Central memory CD8-positive, alpha-beta T cell (primary cell): ENCODE data around the gene MGST1.

Source experiments
- ATAC-seq: fragments of 150-1000 bp; cut with Tn5 transposase; replicated peaks from 2 replicates; pipeline ENCODE4 v1.10.0; 2022; ENCODE audit warnings: mild to moderate bottlenecking, moderate FRiP score, moderate number of reproducible peaks; ENCODE audit not compliant: poor library complexity, severe bottlenecking; ENCODE audit errors: extremely low read depth
- DNase-seq, 2 donors: peaks; one replicate each; pipeline ENCODE4 v3.0.0; 2021; ENCODE audit warnings: low spot score in 2 of 2
- H3K27ac Mint-ChIP-seq: one replicate; pipeline ENCODE4 v1.8.0; 2022; ENCODE audit warnings: low read depth, mild to moderate bottlenecking, moderate library complexity, mixed read lengths
- H3K27me3 Mint-ChIP-seq: one replicate; pipeline ENCODE4 v1.8.0; 2022; ENCODE audit warnings: mixed read lengths
- H3K36me3 Mint-ChIP-seq: one replicate; pipeline ENCODE4 v1.8.0; 2022; ENCODE audit warnings: mild to moderate bottlenecking, moderate library complexity, mixed read lengths; ENCODE audit not compliant: insufficient read depth
- H3K4me1 Mint-ChIP-seq: one replicate; pipeline ENCODE4 v1.8.0; 2022; ENCODE audit warnings: mixed read lengths
- H3K4me3 Mint-ChIP-seq: one replicate; pipeline ENCODE4 v1.8.0; 2022; ENCODE audit warnings: mild to moderate bottlenecking, moderate library complexity, mixed read lengths
- H3K9me3 Mint-ChIP-seq: one replicate; pipeline ENCODE4 v1.8.0; 2022; ENCODE audit warnings: mixed read lengths

The MGST1 gene

GRCh38 chr12:16329594-16329993, 17.9 kb upstream of the MGST1 start:
- Mint-ChIP-seq H3K4me3 (no peak overlapping the region), H3K9me3 (no peaks in the 10 kb centered on the region), H3K27me3 (no peaks in the 10 kb centered on the region), H3K36me3 (no peaks in the 10 kb centered on the region), H3K4me1 (no peaks in the 10 kb centered on the region), H3K27ac (no peak overlapping the region)
- DNase-seq (no peak), ATAC-seq (no peak)

GRCh38 chr12:16330560-16330959, 16.9 kb upstream of the MGST1 start:
- no peaks in the 10 kb centered on the region for H3K9me3 Mint-ChIP-seq
- H3K36me3 Mint-ChIP-seq = no peaks in the 10 kb centered on the region
- no peaks in the 10 kb centered on the region for H3K27me3 Mint-ChIP-seq
- DNase-seq (no peak), ATAC-seq (no peak)
- H3K27ac Mint-ChIP-seq = no peak overlapping the region
- no peaks in the 10 kb centered on the region for H3K4me1 Mint-ChIP-seq
- no peak overlapping the region for H3K4me3 Mint-ChIP-seq

GRCh38 chr12:16331998-16332397, 15.4 kb upstream of the MGST1 start:
- H3K4me1 Mint-ChIP-seq = no peaks in the 10 kb centered on the region
- ATAC-seq = no peak
- H3K27ac Mint-ChIP-seq = no peak overlapping the region
- H3K36me3 Mint-ChIP-seq = no peaks in the 10 kb centered on the region
- no peak overlapping the region for H3K4me3 Mint-ChIP-seq
- no peak for DNase-seq
- H3K27me3 Mint-ChIP-seq = no peaks in the 10 kb centered on the region
- H3K9me3 Mint-ChIP-seq = no peaks in the 10 kb centered on the region

- ATAC-seq (no peak), DNase-seq (no peak)
- Mint-ChIP-seq H3K27ac (no peak overlapping the region), H3K27me3 (no peaks in the 10 kb centered on the region), H3K4me3 (no peak overlapping the region), H3K9me3 (no peaks in the 10 kb centered on the region), H3K36me3 (no peaks in the 10 kb centered on the region), H3K4me1 (no peaks in the 10 kb centered on the region)
Measured at GRCh38 chr12:16335838-16336237, 11.6 kb upstream of the MGST1 start.

GRCh38 chr12:16344269-16344668, 3.2 kb upstream of the MGST1 start:
- Mint-ChIP-seq H3K4me1 (no peaks in the 10 kb centered on the region), H3K27ac (no peak overlapping the region), H3K4me3 (no peak overlapping the region), H3K27me3 (no peaks in the 10 kb centered on the region), H3K9me3 (peaks cover 18% of the 10 kb centered on the region), H3K36me3 (no peaks in the 10 kb centered on the region)
- ATAC-seq (no peak), DNase-seq (no peak)

- Mint-ChIP-seq H3K27me3 (no peaks in the 10 kb centered on the region), H3K4me3 (no peak overlapping the region), H3K9me3 (peaks cover 18% of the 10 kb centered on the region), H3K27ac (no peak overlapping the region), H3K4me1 (no peaks in the 10 kb centered on the region), H3K36me3 (no peaks in the 10 kb centered on the region)
- DNase-seq = no peak
- ATAC-seq = no peak
Measured at GRCh38 chr12:16345105-16345504, 2.3 kb upstream of the MGST1 start.

- DNase-seq = no peak
- ATAC-seq = no peak
- Mint-ChIP-seq H3K4me1 (no peaks in the 10 kb centered on the region), H3K27ac (no peak overlapping the region), H3K27me3 (no peaks in the 10 kb centered on the region), H3K9me3 (peaks cover 16% of the 10 kb centered on the region), H3K4me3 (no peak overlapping the region), H3K36me3 (no peaks in the 10 kb centered on the region)
Measured at GRCh38 chr12:16346958-16347357, 487 bp upstream of the MGST1 start.

GRCh38 chr12:16348435-16349130, 1.1 kb downstream of the MGST1 start:
- peaks cover 6% of the 10 kb centered on the region for H3K9me3 Mint-ChIP-seq
- no peaks in the 10 kb centered on the region for H3K4me1 Mint-ChIP-seq
- DNase-seq = no peak

GRCh38 chr12:16349131-16349460, 1.7 kb downstream of the MGST1 start:
- Mint-ChIP-seq H3K4me3 (no peak overlapping the region), H3K4me1 (no peaks in the 10 kb centered on the region), H3K27me3 (no peaks in the 10 kb centered on the region), H3K36me3 (no peaks in the 10 kb centered on the region), H3K9me3 (peaks cover 6% of the 10 kb centered on the region), H3K27ac (no peak overlapping the region)
- DNase-seq = no peak
- ATAC-seq = peak; percentile 32

More at GRCh38 chr12:16348435-16349130, 1.1 kb downstream of the MGST1 start:
- Mint-ChIP-seq H3K36me3 (no peaks in the 10 kb centered on the region), H3K4me3 (no peak overlapping the region), H3K27ac (no peak overlapping the region), H3K27me3 (no peaks in the 10 kb centered on the region)
- peak; percentile 14 for ATAC-seq

- Mint-ChIP-seq H3K36me3 (peaks cover under 1% of the 10 kb centered on the region), H3K4me3 (no peak overlapping the region), H3K4me1 (no peaks in the 10 kb centered on the region), H3K27ac (no peak overlapping the region), H3K9me3 (no peaks in the 10 kb centered on the region), H3K27me3 (no peaks in the 10 kb centered on the region)
- ATAC-seq (no peak), DNase-seq (no peak)
Measured at GRCh38 chr12:16350682-16351081, 3.2 kb downstream of the MGST1 start.

GRCh38 chr12:16352481-16352880, 5.0 kb downstream of the MGST1 start:
- H3K4me3 Mint-ChIP-seq = no peak overlapping the region
- DNase-seq = no peak
- H3K9me3 Mint-ChIP-seq = no peaks in the 10 kb centered on the region
- peaks cover 1% of the 10 kb centered on the region for H3K36me3 Mint-ChIP-seq
- H3K4me1 Mint-ChIP-seq = no peaks in the 10 kb centered on the region
- no peak for ATAC-seq
- no peak overlapping the region for H3K27ac Mint-ChIP-seq
- H3K27me3 Mint-ChIP-seq = no peaks in the 10 kb centered on the region

- H3K9me3 Mint-ChIP-seq = peaks cover 27% of the 10 kb centered on the region
- H3K4me1 Mint-ChIP-seq = no peaks in the 10 kb centered on the region
- no peak for DNase-seq
- peaks cover 1% of the 10 kb centered on the region for H3K36me3 Mint-ChIP-seq
- H3K27ac Mint-ChIP-seq = no peak overlapping the region
- no peak for ATAC-seq
- H3K4me3 Mint-ChIP-seq = no peak overlapping the region
- no peaks in the 10 kb centered on the region for H3K27me3 Mint-ChIP-seq
Measured at GRCh38 chr12:16358878-16359277, 11.4 kb downstream of the MGST1 start.

- H3K4me3 Mint-ChIP-seq = no peak overlapping the region
Measured at GRCh38 chr12:16359512-16360491, 12.4 kb downstream of the MGST1 start.

More at GRCh38 chr12:16359512-16360491, 12.4 kb downstream of the MGST1 start:
- peaks cover 1% of the 10 kb centered on the region for H3K36me3 Mint-ChIP-seq
- H3K27me3 Mint-ChIP-seq = no peaks in the 10 kb centered on the region
- ATAC-seq = no peak
- H3K4me1 Mint-ChIP-seq = no peaks in the 10 kb centered on the region
- H3K27ac Mint-ChIP-seq = no peak overlapping the region
- no peak for DNase-seq
- peaks cover 27% of the 10 kb centered on the region for H3K9me3 Mint-ChIP-seq
